ENCODE data around the gene EXOC4. TPM values are rescaled to one million over a fixed set of nuclear protein-coding genes. Genes with fewer than 3 reads are reported as not detected.

Gene EXOC4
- total and polyA plus RNA-seq, 2 donors (not counting 1 experiment from before 2014, with no cell fraction given), result 79.6 to 158 TPM

DNA sequence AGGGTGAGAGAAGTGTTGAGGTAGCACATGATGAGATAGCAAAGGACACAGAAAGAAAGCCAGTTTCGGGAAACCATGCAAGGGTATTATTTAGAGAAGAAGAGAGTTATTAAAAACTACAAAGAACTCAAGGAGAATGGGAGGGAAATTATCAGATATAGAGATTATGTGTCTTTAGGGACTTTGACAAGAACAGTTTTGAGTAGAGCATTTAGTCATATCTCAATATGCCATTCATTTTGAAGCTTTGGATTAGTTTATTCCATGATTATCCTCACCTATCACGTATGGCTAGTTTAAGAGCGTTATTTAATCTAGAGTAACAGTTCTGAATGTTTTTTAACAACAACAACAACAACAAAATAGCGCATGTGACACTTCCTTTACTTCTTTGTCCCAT, 409.4 kb downstream of the EXOC4 start:
- H3K79me2 ChIP-seq (ENCODE audit: control insufficient read depth, insufficient read depth, low read length), result no peaks in the 10 kb centered on the region
- H3K36me3 ChIP-seq (ENCODE audit: control insufficient read depth, insufficient read depth, low read length), result no peaks in the 10 kb centered on the region
- H3K9ac ChIP-seq (ENCODE audit: insufficient read depth, low read length), result no peak overlapping the region
- no peaks in the 10 kb centered on the region for H3K27me3 ChIP-seq (ENCODE audit: control insufficient read depth, insufficient read depth, low read length)
- TF ChIP-seq, protein P1, sequence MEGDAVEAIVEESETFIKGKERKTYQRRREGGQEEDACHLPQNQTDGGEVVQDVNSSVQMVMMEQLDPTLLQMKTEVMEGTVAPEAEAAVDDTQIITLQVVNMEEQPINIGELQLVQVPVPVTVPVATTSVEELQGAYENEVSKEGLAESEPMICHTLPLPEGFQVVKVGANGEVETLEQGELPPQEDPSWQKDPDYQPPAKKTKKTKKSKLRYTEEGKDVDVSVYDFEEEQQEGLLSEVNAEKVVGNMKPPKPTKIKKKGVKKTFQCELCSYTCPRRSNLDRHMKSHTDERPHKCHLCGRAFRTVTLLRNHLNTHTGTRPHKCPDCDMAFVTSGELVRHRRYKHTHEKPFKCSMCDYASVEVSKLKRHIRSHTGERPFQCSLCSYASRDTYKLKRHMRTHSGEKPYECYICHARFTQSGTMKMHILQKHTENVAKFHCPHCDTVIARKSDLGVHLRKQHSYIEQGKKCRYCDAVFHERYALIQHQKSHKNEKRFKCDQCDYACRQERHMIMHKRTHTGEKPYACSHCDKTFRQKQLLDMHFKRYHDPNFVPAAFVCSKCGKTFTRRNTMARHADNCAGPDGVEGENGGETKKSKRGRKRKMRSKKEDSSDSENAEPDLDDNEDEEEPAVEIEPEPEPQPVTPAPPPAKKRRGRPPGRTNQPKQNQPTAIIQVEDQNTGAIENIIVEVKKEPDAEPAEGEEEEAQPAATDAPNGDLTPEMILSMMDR (conservative IDR thresholded peaks at IDR 0.05 in 1 of 2, IDR thresholded peaks at IDR 0.05 in 1 of 2; ENCODE audit: low read depth in 1 of 2, low read length in 2 of 2), result no peak
- no peak for TF ChIP-seq EZH2 (IDR thresholded peaks at IDR 0.05; ENCODE audit: low read length, missing control alignments)
- no peak overlapping the region for H3K4me2 ChIP-seq (ENCODE audit: extremely low read depth, insufficient read depth, low read length)
- H3K9me3 ChIP-seq (ENCODE audit: control insufficient read depth, insufficient read depth, low read depth, low read length), result no peaks in the 10 kb centered on the region
- no peak for DNase-seq (ENCODE audit: low read depth in 2 of 2)
- H3K4me3 ChIP-seq (replicated peaks in 1 of 4; ENCODE audit: control extremely low read depth in 1 of 4, insufficient read depth in 1 of 4, low read depth in 3 of 4, low read length in 4 of 4), result no peak overlapping the region
- no peak overlapping the region for H2AFZ ChIP-seq (ENCODE audit: low read length)
- no peaks in the 10 kb centered on the region for H4K20me1 ChIP-seq (ENCODE audit: control insufficient read depth, extremely low read depth, insufficient read depth, low read length)
- no peaks in the 10 kb centered on the region for H3K4me1 ChIP-seq (ENCODE audit: control insufficient read depth, extremely low read depth, insufficient read depth, low read length)
- H3K27ac ChIP-seq (ENCODE audit: insufficient read depth, low read length), result no peak overlapping the region

DNA sequence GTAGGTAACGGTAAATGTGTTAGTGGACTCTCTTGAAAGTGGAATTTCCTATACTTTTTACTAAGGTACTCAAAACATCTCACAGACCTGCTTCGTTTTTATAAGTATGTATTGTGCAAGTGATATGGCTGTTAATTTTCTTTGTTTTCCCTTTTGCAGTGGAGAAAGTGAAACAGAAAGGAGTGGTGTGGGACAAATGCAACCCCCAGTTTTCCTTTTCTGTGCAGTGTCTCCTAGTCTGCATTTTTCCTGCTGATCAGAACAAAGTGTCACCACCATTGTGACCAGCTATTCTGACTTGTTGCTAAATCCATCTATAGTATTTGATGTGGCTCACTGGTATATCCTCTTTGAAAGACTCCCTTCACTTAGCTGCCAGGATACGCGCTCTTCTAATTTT, 410.0 kb downstream of the EXOC4 start:
- Histone ChIP-seq H3K4me2 (ENCODE audit: extremely low read depth, insufficient read depth, low read length) (no peak overlapping the region), H3K4me3 (replicated peaks in 1 of 4; ENCODE audit: control extremely low read depth in 1 of 4, insufficient read depth in 1 of 4, low read depth in 3 of 4, low read length in 4 of 4) (no peak overlapping the region), H3K27ac (ENCODE audit: insufficient read depth, low read length) (no peak overlapping the region), H4K20me1 (ENCODE audit: control insufficient read depth, extremely low read depth, insufficient read depth, low read length) (no peaks in the 10 kb centered on the region), H3K4me1 (ENCODE audit: control insufficient read depth, extremely low read depth, insufficient read depth, low read length) (no peaks in the 10 kb centered on the region), H3K9me3 (ENCODE audit: control insufficient read depth, insufficient read depth, low read depth, low read length) (no peaks in the 10 kb centered on the region), H3K27me3 (ENCODE audit: control insufficient read depth, insufficient read depth, low read length) (no peaks in the 10 kb centered on the region), H3K36me3 (ENCODE audit: control insufficient read depth, insufficient read depth, low read length) (no peaks in the 10 kb centered on the region), H3K9ac (ENCODE audit: insufficient read depth, low read length) (no peak overlapping the region), H3K79me2 (ENCODE audit: control insufficient read depth, insufficient read depth, low read length) (no peaks in the 10 kb centered on the region), H2AFZ (ENCODE audit: low read length) (no peak overlapping the region)
- no peak for DNase-seq (ENCODE audit: low read depth in 2 of 2)
- no peak for TF ChIP-seq EZH2 (IDR thresholded peaks at IDR 0.05; ENCODE audit: low read length, missing control alignments)
- TF ChIP-seq, protein P1 (conservative IDR thresholded peaks at IDR 0.05 in 1 of 2, IDR thresholded peaks at IDR 0.05 in 1 of 2; ENCODE audit: low read depth in 1 of 2, low read length in 2 of 2), result no peak

DNA sequence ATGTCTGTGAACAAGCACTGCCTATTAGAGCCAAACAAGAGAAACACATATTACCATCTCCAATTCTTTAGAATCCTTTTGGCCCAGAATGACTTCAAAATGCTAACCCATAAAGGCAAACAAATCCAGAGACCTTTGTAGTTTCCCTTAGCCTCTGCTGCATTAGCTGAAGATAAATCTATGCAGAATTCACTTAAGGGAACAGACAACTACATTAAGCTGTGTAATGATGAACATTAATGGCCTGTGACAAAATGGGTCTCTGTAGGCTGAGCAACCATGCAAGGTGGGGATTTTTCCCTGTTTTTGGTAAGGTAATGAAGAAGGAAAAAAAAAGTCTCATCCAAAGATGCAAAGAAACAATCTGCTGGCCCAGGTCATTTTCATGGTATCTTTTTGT, 411.6 kb downstream of the EXOC4 start:
- no peak overlapping the region for H3K4me2 ChIP-seq (ENCODE audit: extremely low read depth, insufficient read depth, low read length)
- no peak overlapping the region for H3K9ac ChIP-seq (ENCODE audit: insufficient read depth, low read length)
- H3K9me3 ChIP-seq (ENCODE audit: control insufficient read depth, insufficient read depth, low read depth, low read length), result no peaks in the 10 kb centered on the region
- H3K79me2 ChIP-seq (ENCODE audit: control insufficient read depth, insufficient read depth, low read length), result no peaks in the 10 kb centered on the region
- no peak for DNase-seq (ENCODE audit: low read depth in 2 of 2)
- TF ChIP-seq EZH2 (IDR thresholded peaks at IDR 0.05; ENCODE audit: low read length, missing control alignments), result no peak
- TF ChIP-seq, protein P1 (conservative IDR thresholded peaks at IDR 0.05 in 1 of 2, IDR thresholded peaks at IDR 0.05 in 1 of 2; ENCODE audit: low read depth in 1 of 2, low read length in 2 of 2), result no peak
- no peak overlapping the region for H3K27ac ChIP-seq (ENCODE audit: insufficient read depth, low read length)
- no peaks in the 10 kb centered on the region for H3K27me3 ChIP-seq (ENCODE audit: control insufficient read depth, insufficient read depth, low read length)
- no peak overlapping the region for H3K4me3 ChIP-seq (replicated peaks in 1 of 4; ENCODE audit: control extremely low read depth in 1 of 4, insufficient read depth in 1 of 4, low read depth in 3 of 4, low read length in 4 of 4)
- peaks cover 3% of the 10 kb centered on the region for H3K4me1 ChIP-seq (ENCODE audit: control insufficient read depth, extremely low read depth, insufficient read depth, low read length)
- H2AFZ ChIP-seq (ENCODE audit: low read length), result no peak overlapping the region
- no peaks in the 10 kb centered on the region for H4K20me1 ChIP-seq (ENCODE audit: control insufficient read depth, extremely low read depth, insufficient read depth, low read length)
- H3K36me3 ChIP-seq (ENCODE audit: control insufficient read depth, insufficient read depth, low read length), result no peaks in the 10 kb centered on the region

Data from fibroblast of lung (primary cell).